Left lobe of liver (tissue), 2 donors: Measurements from ENCODE around the gene MX2. TPM values are rescaled to one million over a fixed set of nuclear protein-coding genes. Genes with fewer than 3 reads are reported as not detected.

Experiments
- ATAC-seq: fragments of 200-7000 bp; cut with Tn5 transposase; one replicate; pipeline ENCODE4 v1.9.1; 2020; ENCODE audit warnings: mild to moderate bottlenecking, moderate library complexity
- DNase-seq: peaks from one replicate; pipeline ENCODE4 v3.0.0-alpha.2; 2020; ENCODE audit warnings: low spot score
- total RNA-seq: library from RNA; stranded (reverse); gene quantifications from one replicate; pipeline ENCODE4 v1.2.1, GENCODE V29; 2021
- donor health status: DM: no; HTN: no; CAD: no; lungs with moderate emphysema.
- donor health status: DM: no; HTN: yes; CAD: no.

Gene MX2
- total RNA-seq, 1 donor from 2014 or later: 0.75 TPM

GRCh38 chr21:41431788-41432548 lies 70.1 kb downstream of the MX2 start:
- no peak for ATAC-seq
- no peak for DNase-seq

- ATAC-seq (no peak), DNase-seq (no peak)
These were observed 71.0 kb downstream of the MX2 start for GRCh38 chr21:41432562-41433460.

GRCh38 chr21:41433566-41433965 lies 71.7 kb downstream of the MX2 start:
- no peak for DNase-seq
- no peak for ATAC-seq

GRCh38 chr21:41435706-41436105 lies 73.9 kb downstream of the MX2 start:
- DNase-seq: no peak

GRCh38 chr21:41437729-41438128 lies 75.9 kb downstream of the MX2 start:
- ATAC-seq: no peak
- no peak for DNase-seq

More at GRCh38 chr21:41435706-41436105, 73.9 kb downstream of the MX2 start:
- ATAC-seq: no peak

GRCh38 chr21:41438425-41439113 lies 76.7 kb downstream of the MX2 start:
- no peak for ATAC-seq
- no peak for DNase-seq

- DNase-seq: no peak
- no peak for ATAC-seq
These were observed 77.4 kb downstream of the MX2 start for GRCh38 chr21:41439248-41439647.

GRCh38 chr21:41441546-41441945 lies 79.7 kb downstream of the MX2 start:
- ATAC-seq: no peak
- no peak for DNase-seq

- no peak for ATAC-seq
- no peak for DNase-seq
These were observed 80.8 kb downstream of the MX2 start for GRCh38 chr21:41442481-41443186.

GRCh38 chr21:41443562-41443961 lies 81.7 kb downstream of the MX2 start:
- DNase-seq: no peak
- ATAC-seq: no peak

GRCh38 chr21:41444703-41445464 lies 83.1 kb downstream of the MX2 start:
- ATAC-seq (no peak), DNase-seq (no peak)

GRCh38 chr21:41445465-41445862 lies 83.6 kb downstream of the MX2 start:
- DNase-seq: no peak
- no peak for ATAC-seq

GRCh38 chr21:41446586-41446985 lies 84.8 kb downstream of the MX2 start:
- DNase-seq (no peak), ATAC-seq (no peak)

GRCh38 chr21:41447356-41447755 lies 85.5 kb downstream of the MX2 start:
- ATAC-seq (no peak), DNase-seq (no peak)

GRCh38 chr21:41449613-41450012 lies 87.8 kb downstream of the MX2 start:
- no peak for DNase-seq
- no peak for ATAC-seq

- ATAC-seq (no peak), DNase-seq (no peak)
These were observed 90.2 kb downstream of the MX2 start for GRCh38 chr21:41451753-41452676.

- no peak for DNase-seq
- ATAC-seq: no peak
These were observed 91.4 kb downstream of the MX2 start for GRCh38 chr21:41453198-41453597.

- ATAC-seq (no peak), DNase-seq (no peak)
These were observed 91.9 kb downstream of the MX2 start for GRCh38 chr21:41453761-41454160.

- no peak for DNase-seq
- ATAC-seq: no peak
These were observed 96.3 kb downstream of the MX2 start for GRCh38 chr21:41458121-41458520.
